Thyroid gland (tissue), 4 donors: Measurements from ENCODE around the gene AKAP12.
"Not testable (repeated sequence)": the region's sequence is repeated elsewhere in the genome, so short reads cannot be mapped to it uniquely, and the experiment has no call there.

Source experiments
- POLR2A ChIP-seq, 2 donors: fragments of 450-650 bp; IDR thresholded peaks; one replicate each; pipeline ENCODE4 v1.6.1; 2017; ENCODE audit warnings: antibody characterized with exemption in 2 of 2, mild to moderate bottlenecking in 2 of 2, moderate library complexity in 1 of 2
- TF ChIP-seq, protein P1 (sequence below), 6 experiments: fragments of 200-600 bp in 3 of 6; fragments of 450-650 bp in 3 of 6; sonication (generic) in 3 of 6; IDR thresholded peaks; one replicate each; pipeline ENCODE4 v1.5.1; 2016 to 2019; ENCODE audit warnings: antibody characterized with exemption in 6 of 6, mild to moderate bottlenecking in 2 of 6, inconsistent platforms in 1 of 6, moderate library complexity in 1 of 6

DNA sequence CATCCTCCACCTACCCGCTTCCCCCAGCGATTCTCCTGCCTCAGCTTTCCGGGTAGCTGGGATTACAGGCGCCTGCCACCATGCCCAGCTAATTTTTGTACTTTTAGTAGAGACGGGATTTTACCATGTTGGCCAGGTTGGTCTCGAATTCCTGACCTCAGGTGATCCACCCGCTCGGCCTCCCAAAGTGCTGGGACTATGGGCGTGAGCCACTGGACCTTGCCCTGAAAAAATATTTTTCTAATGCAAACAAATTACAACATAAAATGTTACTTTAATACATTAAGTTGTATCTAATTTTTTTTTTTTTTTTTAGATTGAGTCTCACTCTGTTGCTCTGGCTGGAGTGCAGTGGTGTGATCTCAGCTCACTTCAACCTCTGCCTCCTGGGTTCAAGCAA lies 142.9 kb downstream of the AKAP12 start:
- TF ChIP-seq, protein P1, sequence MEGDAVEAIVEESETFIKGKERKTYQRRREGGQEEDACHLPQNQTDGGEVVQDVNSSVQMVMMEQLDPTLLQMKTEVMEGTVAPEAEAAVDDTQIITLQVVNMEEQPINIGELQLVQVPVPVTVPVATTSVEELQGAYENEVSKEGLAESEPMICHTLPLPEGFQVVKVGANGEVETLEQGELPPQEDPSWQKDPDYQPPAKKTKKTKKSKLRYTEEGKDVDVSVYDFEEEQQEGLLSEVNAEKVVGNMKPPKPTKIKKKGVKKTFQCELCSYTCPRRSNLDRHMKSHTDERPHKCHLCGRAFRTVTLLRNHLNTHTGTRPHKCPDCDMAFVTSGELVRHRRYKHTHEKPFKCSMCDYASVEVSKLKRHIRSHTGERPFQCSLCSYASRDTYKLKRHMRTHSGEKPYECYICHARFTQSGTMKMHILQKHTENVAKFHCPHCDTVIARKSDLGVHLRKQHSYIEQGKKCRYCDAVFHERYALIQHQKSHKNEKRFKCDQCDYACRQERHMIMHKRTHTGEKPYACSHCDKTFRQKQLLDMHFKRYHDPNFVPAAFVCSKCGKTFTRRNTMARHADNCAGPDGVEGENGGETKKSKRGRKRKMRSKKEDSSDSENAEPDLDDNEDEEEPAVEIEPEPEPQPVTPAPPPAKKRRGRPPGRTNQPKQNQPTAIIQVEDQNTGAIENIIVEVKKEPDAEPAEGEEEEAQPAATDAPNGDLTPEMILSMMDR (IDR thresholded peaks at IDR 0.05), result not testable (repeated sequence)
- not testable (repeated sequence) for TF ChIP-seq POLR2A (IDR thresholded peaks at IDR 0.05)
